GM12872 (cell line): ENCODE data around the gene IL17RC.

Source experiments
- TF ChIP-seq, protein P1 (sequence below): IDR thresholded peaks from 3 replicates; pipeline ENCODE4 v1.5.1; 2011; ENCODE audit warnings: low read depth, mild to moderate bottlenecking, low read length, moderate library complexity; ENCODE audit not compliant: insufficient read depth

IL17RC gene

DNA sequence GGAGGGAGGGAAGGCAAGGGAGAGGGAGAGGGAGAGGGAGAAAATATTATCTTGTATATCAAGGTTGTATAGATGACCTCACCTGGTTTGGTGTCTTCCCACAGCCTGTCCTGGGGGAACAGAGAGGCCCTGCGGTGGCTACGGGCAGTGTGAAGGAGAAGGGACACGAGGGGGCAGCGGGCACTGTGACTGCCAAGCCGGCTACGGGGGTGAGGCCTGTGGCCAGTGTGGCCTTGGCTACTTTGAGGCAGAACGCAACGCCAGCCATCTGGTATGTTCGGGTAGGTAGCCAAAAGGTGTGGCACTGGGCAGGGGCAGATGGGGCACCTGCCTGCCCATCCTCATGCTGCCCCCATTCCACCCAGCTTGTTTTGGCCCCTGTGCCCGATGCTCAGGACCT is 23.8 kb downstream of the IL17RC start:
- TF ChIP-seq, protein P1, sequence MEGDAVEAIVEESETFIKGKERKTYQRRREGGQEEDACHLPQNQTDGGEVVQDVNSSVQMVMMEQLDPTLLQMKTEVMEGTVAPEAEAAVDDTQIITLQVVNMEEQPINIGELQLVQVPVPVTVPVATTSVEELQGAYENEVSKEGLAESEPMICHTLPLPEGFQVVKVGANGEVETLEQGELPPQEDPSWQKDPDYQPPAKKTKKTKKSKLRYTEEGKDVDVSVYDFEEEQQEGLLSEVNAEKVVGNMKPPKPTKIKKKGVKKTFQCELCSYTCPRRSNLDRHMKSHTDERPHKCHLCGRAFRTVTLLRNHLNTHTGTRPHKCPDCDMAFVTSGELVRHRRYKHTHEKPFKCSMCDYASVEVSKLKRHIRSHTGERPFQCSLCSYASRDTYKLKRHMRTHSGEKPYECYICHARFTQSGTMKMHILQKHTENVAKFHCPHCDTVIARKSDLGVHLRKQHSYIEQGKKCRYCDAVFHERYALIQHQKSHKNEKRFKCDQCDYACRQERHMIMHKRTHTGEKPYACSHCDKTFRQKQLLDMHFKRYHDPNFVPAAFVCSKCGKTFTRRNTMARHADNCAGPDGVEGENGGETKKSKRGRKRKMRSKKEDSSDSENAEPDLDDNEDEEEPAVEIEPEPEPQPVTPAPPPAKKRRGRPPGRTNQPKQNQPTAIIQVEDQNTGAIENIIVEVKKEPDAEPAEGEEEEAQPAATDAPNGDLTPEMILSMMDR: no peak

DNA sequence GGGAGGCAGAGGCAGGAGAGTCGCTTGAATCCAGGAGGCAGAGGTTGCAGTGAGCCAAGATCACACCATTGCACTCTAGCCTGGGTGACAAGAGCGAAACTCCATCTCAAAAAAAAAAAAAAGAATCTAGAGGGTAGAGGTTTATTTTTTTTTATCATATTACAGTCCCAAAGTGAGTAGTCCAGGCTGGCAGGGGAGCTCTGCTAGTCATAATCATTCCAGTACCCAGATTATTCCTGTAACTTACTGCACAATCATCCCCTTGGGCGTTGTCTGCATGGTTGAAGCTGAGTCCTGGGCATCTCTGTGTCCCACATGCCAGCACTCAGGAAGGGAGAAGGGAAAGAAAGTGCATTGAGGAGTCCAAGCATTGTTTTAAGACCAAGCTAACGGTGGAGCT is 25.3 kb downstream of the IL17RC start:
- TF ChIP-seq, protein P1: no peak

DNA sequence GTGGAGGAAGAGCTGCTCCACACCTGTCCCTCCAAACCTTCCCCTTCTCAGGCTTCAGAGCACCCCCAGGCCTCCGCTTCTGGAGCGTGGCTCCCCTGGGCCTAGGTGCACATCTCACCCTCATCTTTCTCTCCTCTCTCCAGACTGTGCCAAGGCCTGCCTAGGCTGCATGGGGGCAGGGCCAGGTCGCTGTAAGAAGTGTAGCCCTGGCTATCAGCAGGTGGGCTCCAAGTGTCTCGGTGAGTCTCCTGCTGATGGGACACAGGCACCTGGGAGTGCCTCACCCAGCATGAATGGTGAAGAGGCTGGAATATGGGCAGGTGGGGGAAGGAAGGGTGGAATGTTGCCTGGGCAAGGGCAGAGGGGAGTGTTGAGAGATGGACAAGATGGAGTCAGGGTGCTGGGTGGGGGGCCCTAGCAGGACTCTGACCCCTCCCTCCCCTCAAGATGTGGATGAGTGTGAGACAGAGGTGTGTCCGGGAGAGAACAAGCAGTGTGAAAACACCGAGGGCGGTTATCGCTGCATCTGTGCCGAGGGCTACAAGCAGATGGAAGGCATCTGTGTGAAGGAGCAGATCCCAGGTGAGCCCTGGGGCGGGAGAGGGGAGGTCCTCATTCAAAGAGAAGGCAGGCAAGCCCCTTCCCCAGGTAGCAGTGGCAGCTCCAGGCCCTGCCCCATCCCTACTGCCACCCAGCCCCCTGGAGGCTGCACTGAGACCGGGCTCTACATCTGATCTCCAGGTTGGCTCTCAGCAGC is 26.2 kb downstream of the IL17RC start:
- TF ChIP-seq, protein P1: no peak

DNA sequence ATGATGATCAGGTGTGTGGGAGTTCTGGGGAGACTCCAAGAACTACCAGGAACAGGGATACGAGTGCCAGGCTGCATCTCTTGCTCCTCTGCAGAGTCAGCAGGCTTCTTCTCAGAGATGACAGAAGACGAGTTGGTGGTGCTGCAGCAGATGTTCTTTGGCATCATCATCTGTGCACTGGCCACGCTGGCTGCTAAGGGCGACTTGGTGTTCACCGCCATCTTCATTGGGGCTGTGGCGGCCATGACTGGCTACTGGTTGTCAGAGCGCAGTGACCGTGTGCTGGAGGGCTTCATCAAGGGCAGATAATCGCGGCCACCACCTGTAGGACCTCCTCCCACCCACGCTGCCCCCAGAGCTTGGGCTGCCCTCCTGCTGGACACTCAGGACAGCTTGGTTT is 27.4 kb downstream of the IL17RC start:
- TF ChIP-seq, protein P1: no peak

DNA sequence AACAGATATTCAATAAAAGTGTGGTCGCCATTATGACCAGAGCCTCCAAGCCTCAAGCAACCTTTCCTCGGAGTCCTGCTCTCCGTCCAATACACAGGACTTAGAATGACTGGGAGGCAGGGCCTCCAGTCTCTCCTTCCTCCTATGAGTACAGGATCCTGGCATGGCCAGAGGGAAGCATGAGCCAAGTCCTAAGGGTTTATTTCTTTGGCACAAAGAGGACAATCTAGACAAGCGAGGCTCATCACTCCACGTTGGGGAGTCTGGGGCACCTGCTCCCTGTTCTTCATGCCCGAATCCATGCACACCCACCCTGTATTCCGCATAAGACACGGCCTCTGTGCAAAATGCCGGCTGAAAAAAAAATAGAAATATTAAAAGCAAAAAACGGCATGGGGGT is 28.5 kb downstream of the IL17RC start:
- TF ChIP-seq, protein P1: no peak

DNA sequence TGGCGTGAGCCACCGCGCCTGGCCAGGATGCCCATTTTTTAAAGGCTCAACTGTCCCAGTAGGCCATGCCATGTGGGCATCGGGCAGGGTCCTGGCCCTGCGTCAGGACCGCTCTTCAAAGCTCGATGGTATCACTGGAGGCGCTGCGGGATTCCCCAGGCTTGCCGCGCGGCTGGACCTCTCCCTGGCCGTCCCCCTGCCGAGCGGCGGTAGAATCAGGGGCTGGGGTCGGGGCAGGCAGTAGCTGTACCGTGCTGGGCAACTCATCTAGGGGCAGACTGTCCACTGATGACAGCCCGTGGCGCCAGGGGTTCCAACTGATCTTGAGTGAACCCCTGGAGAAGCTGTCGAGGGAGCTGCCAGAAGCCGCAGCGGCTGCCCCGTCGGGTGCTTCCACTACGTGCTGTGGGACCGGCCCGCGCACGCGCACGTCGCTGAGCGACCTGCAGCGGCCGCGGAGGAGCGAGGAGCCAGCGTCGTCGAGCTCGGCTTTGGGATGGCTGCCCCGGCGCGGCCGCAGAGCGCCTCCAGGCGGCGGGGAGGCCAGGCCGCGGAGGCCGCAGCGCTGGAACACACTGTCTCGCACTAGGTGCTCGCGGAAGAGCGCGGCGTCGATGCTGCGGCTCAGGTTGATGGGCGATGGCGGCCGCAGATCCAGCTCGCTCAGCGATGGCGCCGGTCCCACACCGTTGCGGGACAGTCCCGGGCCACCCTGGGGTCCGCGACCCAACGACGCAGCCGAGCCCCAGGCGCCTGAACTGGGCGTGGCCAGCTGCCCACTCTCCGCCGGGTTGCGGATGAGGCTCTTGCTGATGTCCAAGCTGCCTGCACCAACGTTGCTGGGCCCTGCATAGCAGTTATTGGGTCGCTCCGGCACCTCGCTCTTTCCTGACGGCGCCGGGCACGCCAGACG is 29.5 kb downstream of the IL17RC start:
- TF ChIP-seq, protein P1: no peak
